Measurements from ENCODE around the gene SSC4D.

Gene SSC4D

GRCh38 chr7:76351372-76351771, 58.1 kb downstream of the SSC4D start:
- DNase-seq, result no peak

DNA sequence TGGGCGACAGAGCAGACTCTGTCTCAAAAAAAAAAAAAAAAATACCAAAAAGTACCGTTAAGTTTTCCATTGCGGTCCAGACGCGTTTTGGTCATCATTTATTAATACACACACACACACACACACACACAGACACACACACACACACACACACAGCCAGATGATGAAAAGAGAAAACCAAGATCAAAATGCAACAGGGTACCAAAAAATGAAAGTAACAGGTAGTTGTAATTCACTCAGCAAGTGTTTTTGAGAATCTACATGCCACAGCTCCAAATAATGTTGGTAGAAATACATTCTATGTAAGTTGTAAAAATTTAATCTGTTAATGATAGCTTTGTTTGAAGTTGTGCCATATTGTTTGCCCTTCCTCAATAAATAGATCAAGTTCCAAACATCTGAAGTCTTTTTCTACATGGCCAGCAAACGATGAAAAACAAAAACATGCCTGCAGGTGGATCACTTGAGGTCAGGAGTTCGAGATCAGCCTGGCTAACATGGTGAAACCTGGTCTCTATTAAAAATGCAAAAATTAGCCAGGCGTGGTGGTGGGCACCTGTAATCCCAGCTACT, 60.1 kb downstream of the SSC4D start:
- DNase-seq, result no peak

DNA sequence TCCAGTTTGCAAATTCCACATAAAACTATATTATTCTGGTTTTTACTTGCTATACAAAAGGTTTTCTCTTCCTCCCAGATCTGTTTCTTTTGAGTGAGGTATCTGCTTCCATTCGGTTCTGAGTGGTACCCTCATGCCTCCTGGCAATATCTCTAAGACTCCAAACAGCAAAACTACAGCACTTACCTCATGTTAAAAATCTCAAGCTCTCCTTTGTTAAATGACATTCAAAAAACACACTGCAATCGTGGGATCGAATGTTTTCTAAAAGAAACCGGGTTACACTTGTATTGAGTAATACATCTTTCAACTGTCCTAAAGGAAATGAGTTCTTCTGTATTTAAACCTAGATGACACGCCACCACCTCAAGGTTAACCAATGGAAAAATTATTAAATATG, 61.8 kb downstream of the SSC4D start:
- no peak for DNase-seq

GRCh38 chr7:76346778-76347177, 62.7 kb downstream of the SSC4D start:
- no peak for DNase-seq

GRCh38 chr7:76346097-76346496, 63.4 kb downstream of the SSC4D start:
- no peak for DNase-seq

GRCh38 chr7:76343931-76344321, 65.6 kb downstream of the SSC4D start:
- no peak for DNase-seq

DNA sequence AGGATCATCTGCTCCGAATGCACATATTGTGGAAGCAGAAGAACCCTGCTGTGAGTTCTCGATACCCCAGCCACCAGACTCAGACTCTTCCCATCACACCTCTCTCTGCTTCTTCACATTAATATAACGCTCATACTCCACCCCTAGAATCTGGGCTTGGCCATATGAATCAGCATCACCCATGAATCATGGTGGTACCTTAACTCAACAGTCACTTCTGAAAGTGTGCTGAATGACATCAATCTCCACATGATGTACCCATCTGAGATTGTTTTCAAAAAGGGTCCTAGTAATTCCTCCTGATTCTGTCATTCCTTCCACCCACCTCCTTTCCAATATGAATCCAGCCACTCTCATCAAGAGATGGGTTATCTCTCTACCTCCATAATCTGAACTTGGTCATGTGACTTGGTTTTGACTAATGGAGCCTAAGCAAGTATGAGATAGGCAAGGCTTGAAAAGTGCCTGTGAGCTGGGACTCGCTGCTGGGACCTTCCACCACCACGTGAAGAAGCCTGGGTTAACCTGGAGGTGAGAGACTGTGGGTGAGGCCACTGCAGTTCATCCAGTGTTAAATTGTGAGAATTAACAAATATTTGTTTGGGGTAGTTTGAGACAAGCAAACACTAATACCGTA, 66.1 kb downstream of the SSC4D start:
- DNase-seq, result no peak

DNA sequence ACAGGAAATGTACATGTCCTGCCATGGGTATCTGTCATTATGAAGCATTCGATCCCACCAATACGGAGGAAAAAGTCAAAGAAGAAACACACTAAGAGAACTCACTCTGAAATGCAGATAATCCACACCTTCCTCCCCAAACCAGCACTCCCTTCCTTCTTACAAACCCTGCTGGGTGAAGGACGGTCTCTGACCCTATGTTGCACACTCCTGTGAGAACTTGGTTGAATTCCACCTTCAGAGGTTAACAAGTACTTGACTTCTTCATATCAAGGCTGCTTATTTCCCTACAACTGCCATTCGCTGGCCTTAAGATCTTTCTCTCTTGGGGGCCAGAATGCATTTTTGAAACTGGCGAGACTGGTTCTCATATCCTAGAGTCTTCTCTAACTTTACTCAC, 67.3 kb downstream of the SSC4D start:
- DNase-seq, result no peak

DNA sequence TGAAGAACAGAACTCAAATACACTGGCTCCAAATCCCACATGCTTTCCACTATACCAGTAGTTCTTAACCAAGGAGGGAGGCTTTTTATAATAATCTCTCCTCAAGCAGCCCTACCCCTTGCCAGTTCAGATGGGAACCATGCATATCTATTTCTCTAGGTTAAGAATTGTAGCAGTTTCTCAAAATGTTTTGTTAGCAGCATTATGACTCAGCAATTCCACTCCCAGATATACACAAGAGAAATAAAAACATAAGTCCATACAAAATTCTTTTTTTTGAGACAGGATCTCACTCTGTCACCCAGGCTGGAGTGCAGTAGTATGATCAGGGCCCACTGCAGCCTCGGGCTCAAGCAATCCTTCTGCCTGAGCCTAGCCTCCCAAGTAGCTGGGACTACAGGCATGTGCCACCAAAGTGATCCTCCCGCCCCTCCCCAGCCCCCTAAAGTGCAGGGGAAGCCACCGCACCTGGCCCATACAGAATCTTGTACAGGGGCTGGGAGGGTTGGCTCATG, 68.8 kb downstream of the SSC4D start:
- no peak for DNase-seq

Measured in activated effector memory CD4-positive, alpha-beta T cell treated with anti-CD3 and anti-CD28 coated beads, Interleukin-2, amount 50 U/mL, for 16 hours (primary cell).